CD4-positive, alpha-beta T cell treated with Interleukin-15 for 4 hours (primary cell): ENCODE measurements around the gene SCT.

ENCODE experiments used
- DNase-seq: peaks from one replicate; pipeline ENCODE4 v3.0.0-alpha.2; 2020; ENCODE audit warnings: low spot score

The SCT gene

GRCh38 chr11:643849-644738, 17.1 kb upstream of the SCT start:
- no peak for DNase-seq

- no peak for DNase-seq
Measured at GRCh38 chr11:643366-643765, 16.4 kb upstream of the SCT start.

DNA sequence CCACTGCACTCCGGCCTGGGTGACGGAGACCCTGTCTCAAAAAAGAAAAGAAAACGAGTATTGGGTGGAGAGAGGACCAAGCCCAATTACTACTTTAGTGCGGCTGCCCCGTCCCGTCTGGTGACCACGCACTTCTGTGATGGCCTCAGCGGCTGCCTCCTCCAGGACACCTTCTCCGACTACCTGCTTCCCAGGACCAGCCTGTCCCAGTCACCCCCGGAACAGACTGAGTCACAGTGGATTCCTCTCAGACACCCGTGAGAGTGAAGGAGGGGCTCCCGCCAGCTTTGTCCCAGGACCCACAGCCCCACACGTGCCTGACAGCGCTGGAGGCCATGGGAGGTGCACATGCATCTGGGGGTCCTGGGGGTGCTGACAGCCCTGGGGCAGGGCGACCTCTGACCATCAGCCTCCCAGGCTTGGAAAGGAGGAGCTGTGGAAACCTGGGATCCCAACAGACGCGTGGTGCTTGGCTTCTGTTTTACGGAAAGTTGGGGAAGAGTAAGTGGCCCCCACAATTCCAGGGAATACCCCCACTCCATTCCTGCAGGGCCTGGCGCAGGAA, 14.9 kb upstream of the SCT start:
- no peak for DNase-seq

GRCh38 chr11:640021-640706, 13.2 kb upstream of the SCT start:
- no peak for DNase-seq

- no peak for DNase-seq
Measured at GRCh38 chr11:639332-639955, 12.5 kb upstream of the SCT start.

DNA sequence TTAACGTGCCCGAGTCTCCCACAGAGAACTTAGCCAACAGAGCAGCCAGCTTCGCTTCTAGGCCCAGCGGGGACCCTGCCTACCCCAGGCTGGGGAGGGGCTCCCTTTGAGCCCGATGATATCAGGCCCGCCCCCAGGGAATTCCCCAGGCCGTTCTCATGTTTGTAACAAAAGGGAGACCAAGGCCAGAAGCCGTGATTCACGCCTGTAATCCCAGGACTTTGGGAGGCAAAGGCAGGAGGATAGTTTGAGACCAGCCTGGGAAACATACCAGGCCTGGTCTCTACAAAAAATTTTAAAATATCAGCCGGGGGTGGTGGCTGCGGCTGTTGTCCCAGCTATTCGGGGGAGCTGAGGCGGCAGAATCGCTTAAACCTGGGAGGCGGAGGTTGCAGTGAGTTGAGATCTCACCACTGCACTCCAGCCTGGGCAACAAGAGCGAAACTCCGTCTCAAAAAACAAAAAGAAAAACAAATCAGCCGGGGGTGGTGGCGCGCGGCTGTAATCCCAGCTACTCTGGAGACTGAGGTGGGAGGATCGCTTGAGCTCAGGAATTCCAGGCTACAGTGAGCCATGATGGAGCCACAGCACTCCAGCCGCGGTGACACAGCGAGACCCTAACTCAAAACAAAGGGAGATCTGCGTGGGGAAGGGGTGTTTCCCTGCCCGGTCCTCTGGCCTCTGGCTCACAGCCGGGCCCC, 11.8 kb upstream of the SCT start:
- DNase-seq: no peak

DNA sequence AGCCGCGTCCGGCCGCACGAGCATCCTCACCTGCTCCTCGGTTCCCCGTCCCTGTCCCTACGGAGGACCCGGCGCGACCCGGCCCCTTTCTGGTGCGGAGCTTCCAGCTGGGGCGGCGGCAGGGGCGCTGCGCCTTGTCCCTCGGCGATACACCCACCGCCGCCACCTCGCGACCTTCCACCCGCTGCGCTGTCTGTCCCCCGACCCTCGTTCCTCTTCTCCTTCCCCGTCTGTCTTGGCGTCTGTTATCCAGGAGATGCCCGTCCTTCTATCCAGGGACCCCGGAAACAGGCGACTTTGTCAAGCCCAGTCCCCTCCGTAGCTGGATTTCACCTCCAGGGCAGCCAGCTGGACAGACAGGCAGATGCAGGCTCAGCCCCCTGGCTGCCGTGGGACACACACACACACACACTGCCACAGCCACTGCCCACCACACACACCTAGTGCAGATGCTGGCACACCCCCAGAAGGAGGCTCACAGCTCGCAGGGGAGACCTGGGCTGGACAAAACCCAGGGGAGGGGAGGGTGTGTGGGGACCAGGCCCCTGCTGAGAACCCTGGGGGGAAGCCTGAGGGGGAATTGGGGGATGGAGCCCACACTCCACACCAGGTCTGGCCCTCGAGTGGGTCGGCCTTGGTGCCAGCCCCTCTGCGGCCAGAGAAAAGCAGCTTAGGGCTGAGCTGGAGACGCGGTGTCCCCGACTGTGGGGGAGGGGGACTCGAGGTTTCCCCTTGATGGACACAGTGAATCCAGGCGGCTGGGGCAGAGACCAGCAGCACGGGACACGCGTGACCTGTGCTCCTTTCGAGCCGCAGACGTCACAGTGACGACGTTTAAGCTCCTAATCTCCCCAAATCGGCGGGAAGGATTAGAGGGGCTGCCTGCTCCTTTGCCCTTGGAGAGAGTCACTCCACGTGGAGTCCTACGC, 10.9 kb upstream of the SCT start:
- no peak for DNase-seq

GRCh38 chr11:637333-637592, 10.3 kb upstream of the SCT start:
- DNase-seq: no peak

- DNase-seq: no peak
Measured at GRCh38 chr11:636511-637332, 9.7 kb upstream of the SCT start, which contains the start of gene DRD4. Gene DRD4, plus strand, starts transcription at chr11:637269. Its CDS starts 36 bp downstream, at chr11:637305.

DNA sequence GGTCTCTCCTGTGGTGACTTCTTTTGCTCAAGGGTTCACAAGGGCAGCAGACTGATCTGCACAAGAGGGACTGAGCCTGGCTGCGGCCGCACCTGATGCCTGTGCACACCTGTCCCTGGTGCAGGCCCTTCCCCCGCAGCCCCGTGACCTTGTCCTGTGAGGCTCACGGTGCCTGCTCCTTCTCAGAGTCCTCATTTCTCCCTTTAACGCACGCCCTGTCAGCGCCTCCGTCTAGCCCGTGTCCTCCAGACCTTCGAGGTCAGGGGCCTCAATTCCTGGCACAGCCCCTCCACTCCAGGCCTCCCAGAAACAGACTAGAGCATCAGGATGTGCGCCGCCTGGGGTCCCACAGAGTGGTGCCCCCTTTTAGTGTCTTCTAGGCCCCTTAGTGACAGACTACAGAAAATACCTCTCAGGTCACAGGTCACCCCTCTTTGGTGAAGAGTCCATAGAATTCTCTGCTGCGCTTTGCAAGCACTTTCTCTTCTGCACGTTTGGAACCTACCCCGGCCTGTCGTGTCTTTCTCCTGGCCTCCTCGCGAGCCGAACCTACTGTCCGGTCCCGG, 9.0 kb upstream of the SCT start:
- DNase-seq: no peak

- no peak for DNase-seq
Measured at GRCh38 chr11:630871-631270, 3.9 kb upstream of the SCT start.

GRCh38 chr11:629237-629583, 2.2 kb upstream of the SCT start:
- DNase-seq: peak; percentile 9

GRCh38 chr11:628056-628455, 1.1 kb upstream of the SCT start:
- no peak for DNase-seq

- DNase-seq: no peak
Measured at GRCh38 chr11:627308-627576, 261 bp upstream of the SCT start.

- no peak for DNase-seq
Measured at GRCh38 chr11:625636-626268, 1.2 kb downstream of the SCT start.

- no peak for DNase-seq
Measured at GRCh38 chr11:624705-625635, 2.0 kb downstream of the SCT start, which contains the start of gene CDHR5. Gene CDHR5, minus strand, starts transcription at chr11:624955. Its CDS starts 53 bp downstream, at chr11:624902.

GRCh38 chr11:623999-624704, 2.8 kb downstream of the SCT start:
- DNase-seq: no peak

GRCh38 chr11:623349-623869, 3.6 kb downstream of the SCT start:
- no peak for DNase-seq
